Ovary (tissue), 9 donors: ENCODE data around the gene LIX1. TPM values are rescaled to one million over a fixed set of nuclear protein-coding genes. Genes with fewer than 3 reads are reported as not detected.

Experiments used
- DNase-seq, 5 donors: peaks; one replicate each; pipeline ENCODE4 v3.0.0-alpha.2; 2019 to 2020
- H3K27ac ChIP-seq, 2 donors: fragments of 200-600 bp; one replicate each; pipeline versions ENCODE4 v1.5.1 to v1.8.0; 2019 to 2022
- H3K27me3 ChIP-seq: fragments of 200-600 bp; one replicate; pipeline ENCODE4 v1.8.0; 2022
- H3K36me3 ChIP-seq: fragments of 200-600 bp; sonication (generic); one replicate; pipeline ENCODE4 v1.5.1; 2019
- H3K4me1 ChIP-seq: one replicate; pipeline ENCODE4 v1.8.1; 2013; ENCODE audit warnings: mild to moderate bottlenecking, moderate library complexity; ENCODE audit not compliant: insufficient read depth
- H3K4me3 ChIP-seq: fragments of 200-600 bp; sonication (generic); one replicate; pipeline ENCODE4 v1.5.1; 2017
- H3K9me3 ChIP-seq, 2 donors: fragments of 200-600 bp in 1 of 2; sonication (generic) in 1 of 2; one replicate each; pipeline versions ENCODE4 v1.5.1 to v1.8.1; 2013 to 2019; ENCODE audit warnings: mild to moderate bottlenecking in 1 of 2, moderate library complexity in 1 of 2
- EP300 ChIP-seq: sonication (generic); formaldehyde crosslinking; IDR thresholded peaks from one replicate; pipeline ENCODE4 v1.6.1; 2017; ENCODE audit warnings: antibody characterized with exemption
- POLR2A ChIP-seq: fragments of 450-650 bp; IDR thresholded peaks from one replicate; pipeline ENCODE4 v1.6.1; 2017; ENCODE audit warnings: antibody characterized with exemption, mild to moderate bottlenecking, moderate library complexity
- WGBS, 3 donors: extraction: QIAGEN DNeasy Blood & Tissue Kit in 1 of 3; methylation state at CpG; one replicate each; pipeline versions ENCODE4 v1.1.5 to v1.1.7; 2013 to 2017; 5-methylcytosine and 5-hydroxymethylcytosine counted together
- intact Hi-C, 4 donors: fragments of 100-400 bp; cut with DNase I; formaldehyde crosslinking; loops; one replicate each; pipeline versions ENCODE4 v1.11.0 to v1.15.1; 2022 to 2023
- polyA plus RNA-seq, 2 donors: library from polyadenylated mRNA; stranded (reverse); fragments of 200-250 nt in 1 of 2; fragments of 350-450 nt in 1 of 2; fragmentation: Illumina TruSeq in 1 of 2; extraction: RNeasy Lipid Tissue Mini Kit (QIAGEN cat#74804) in 1 of 2; gene quantifications; one replicate each; pipeline ENCODE4 v1.2.3, GENCODE V29; 2013 to 2014
- total RNA-seq, 7 donors: library from RNA; depleted of rRNA in 2 of 7; stranded (reverse); fragments of >200 nt in 2 of 7; fragmentation: NEBNext Ultra II Directional in 3 of 7; extraction: Animal tissue kit (Norgen Biotek cat#: 25700) in 3 of 7; gene quantifications; one replicate each; pipeline versions ENCODE4 v1.1.0 to v1.2.4, GENCODE V29; 2016 to 2023
- TF ChIP-seq, protein P1 (sequence below), 3 donors: fragments of 450-650 bp in 2 of 3; fragments of 200-600 bp in 1 of 3; IDR thresholded peaks; one replicate each; pipeline versions ENCODE4 v1.5.1 to v1.8.0; 2016 to 2022; ENCODE audit warnings: antibody characterized with exemption in 3 of 3, mild to moderate bottlenecking in 1 of 3
- donor health status: DM: no; HTN: no; CAD: no; lungs with moderate emphysema.
- donor health status: DM: no; HTN: no; CAD: no.
- donor health status: Bipolar disorder and iron deficiency.
- donor health status: DM: yes; HTN: yes; CAD: no.
- donor health status: DM: no; HTN: no; CAD: no.
- donor health status: DM: yes; HTN: yes; CAD: no.

LIX1 gene
- total and polyA plus RNA-seq, 9 donors: 0.12 to 0.20 TPM; not detected in 7

DNA sequence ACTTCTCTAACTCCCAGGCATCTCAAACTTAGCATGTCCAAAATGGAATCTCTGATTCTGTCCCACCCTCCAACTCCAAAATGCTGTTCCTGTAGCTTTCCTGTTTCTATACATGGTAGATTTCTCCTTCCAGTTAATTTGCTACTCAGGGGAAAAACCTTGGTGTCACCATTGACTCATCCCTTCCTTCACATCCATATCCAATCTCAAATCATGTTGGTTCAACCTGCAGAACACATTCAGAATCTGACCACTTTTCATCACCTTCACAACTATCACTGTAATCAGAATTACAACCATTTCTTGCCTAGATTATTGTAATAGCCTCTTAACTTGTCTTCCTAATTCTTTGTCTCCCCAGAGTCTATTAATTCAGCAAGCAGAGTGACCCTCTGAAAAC lies 29.8 kb upstream of the LIX1 start:
- H3K27me3 ChIP-seq: no peaks in the 10 kb centered on the region
- no peak for DNase-seq
- H3K27ac ChIP-seq: no peak overlapping the region
- TF ChIP-seq EP300 (no peak), POLR2A (no peak)
- TF ChIP-seq, protein P1, sequence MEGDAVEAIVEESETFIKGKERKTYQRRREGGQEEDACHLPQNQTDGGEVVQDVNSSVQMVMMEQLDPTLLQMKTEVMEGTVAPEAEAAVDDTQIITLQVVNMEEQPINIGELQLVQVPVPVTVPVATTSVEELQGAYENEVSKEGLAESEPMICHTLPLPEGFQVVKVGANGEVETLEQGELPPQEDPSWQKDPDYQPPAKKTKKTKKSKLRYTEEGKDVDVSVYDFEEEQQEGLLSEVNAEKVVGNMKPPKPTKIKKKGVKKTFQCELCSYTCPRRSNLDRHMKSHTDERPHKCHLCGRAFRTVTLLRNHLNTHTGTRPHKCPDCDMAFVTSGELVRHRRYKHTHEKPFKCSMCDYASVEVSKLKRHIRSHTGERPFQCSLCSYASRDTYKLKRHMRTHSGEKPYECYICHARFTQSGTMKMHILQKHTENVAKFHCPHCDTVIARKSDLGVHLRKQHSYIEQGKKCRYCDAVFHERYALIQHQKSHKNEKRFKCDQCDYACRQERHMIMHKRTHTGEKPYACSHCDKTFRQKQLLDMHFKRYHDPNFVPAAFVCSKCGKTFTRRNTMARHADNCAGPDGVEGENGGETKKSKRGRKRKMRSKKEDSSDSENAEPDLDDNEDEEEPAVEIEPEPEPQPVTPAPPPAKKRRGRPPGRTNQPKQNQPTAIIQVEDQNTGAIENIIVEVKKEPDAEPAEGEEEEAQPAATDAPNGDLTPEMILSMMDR (IDR thresholded peaks at IDR 0.05): no peak
- no peaks in the 10 kb centered on the region for H3K36me3 ChIP-seq
- intact Hi-C loops: no loop called here
- no peaks in the 10 kb centered on the region for H3K9me3 ChIP-seq
- H3K4me1 ChIP-seq: no peaks in the 10 kb centered on the region
- H3K4me3 ChIP-seq: no peak overlapping the region

DNA sequence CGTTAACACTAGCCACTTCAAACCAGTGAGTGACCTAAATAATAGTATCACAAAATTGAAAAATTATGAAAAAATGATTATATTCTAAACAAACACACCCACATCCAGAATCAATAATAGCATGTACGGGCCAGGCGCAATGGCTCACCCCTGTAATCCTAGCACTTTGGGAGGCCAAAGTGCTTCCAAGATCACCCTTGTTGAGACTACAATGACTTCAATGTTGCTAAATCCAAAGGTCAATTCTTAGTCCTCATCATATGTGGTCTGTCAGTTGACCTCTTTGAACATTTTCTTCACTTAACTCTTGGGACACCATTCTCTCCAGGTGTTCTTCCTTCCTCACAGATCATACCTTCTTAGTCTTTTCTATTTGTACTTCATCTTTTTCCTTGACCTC lies 29.3 kb upstream of the LIX1 start:
- Histone ChIP-seq H3K27me3 (no peaks in the 10 kb centered on the region), H3K9me3 (no peaks in the 10 kb centered on the region), H3K4me3 (no peak overlapping the region), H3K27ac (no peak overlapping the region), H3K4me1 (no peaks in the 10 kb centered on the region), H3K36me3 (no peaks in the 10 kb centered on the region)
- WGBS, 3 donors: 83 to 89% (median 88%) methylated on average over 3 of the region's 3 CpGs
- intact Hi-C loops: no loop called here
- DNase-seq: no peak
- no peak for TF ChIP-seq EP300
- TF ChIP-seq, protein P1 (IDR thresholded peaks at IDR 0.05): no peak
- no peak for TF ChIP-seq POLR2A

DNA sequence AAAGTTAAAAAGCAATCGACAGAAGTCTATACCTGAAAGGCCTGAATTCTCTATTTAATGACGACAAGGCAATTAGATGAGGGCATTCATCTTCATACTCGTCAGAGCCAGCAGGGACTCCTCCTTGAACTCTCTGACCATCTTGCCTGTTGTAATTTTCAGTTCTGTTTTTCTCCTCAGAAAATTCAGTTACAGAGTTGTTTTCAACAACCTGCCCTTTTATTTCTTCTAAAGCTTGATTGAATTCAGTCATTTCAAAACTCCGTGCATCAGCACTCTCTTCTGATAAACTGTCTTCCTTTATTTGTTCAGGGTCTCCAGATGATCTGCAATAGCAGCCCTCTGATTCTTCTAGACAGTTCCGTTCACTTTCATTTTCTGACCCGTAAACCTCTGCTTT lies 25.0 kb upstream of the LIX1 start:
- TF ChIP-seq POLR2A: no peak
- TF ChIP-seq, protein P1 (IDR thresholded peaks at IDR 0.05): no peak
- no peak for TF ChIP-seq EP300
- Histone ChIP-seq H3K4me3 (no peak overlapping the region), H3K4me1 (no peaks in the 10 kb centered on the region), H3K27me3 (no peaks in the 10 kb centered on the region), H3K27ac (no peak overlapping the region), H3K36me3 (no peaks in the 10 kb centered on the region), H3K9me3 (no peaks in the 10 kb centered on the region)
- DNase-seq: no peak
- WGBS, 3 donors: 49 to 64% (median 55%) methylated on average over 6 of the region's 6 CpGs
- intact Hi-C loops: loop anchor here in 1 of 4 donors (10.0 kb wide), 3 partner anchors 413 to 1523 kb away; partner anchors contain the start of gene RFESD

DNA sequence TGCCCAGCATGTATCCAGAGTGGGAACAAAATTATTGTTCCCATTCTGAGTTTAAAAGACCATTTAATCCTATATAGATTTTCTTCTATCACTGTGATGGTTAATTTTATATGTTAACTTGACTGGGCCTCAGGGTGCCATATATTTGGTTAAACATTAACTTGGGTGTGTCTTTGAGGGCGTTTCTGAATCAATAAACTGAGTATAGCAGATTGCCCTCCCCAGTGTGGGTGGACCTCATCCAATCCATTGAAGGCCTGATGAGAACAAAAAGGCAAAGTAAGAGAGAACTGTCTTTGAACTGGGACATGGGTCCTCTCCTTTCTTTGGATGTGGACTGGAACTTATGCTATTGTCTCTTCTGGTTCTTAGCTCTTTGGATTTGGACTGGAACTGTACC lies 23.3 kb upstream of the LIX1 start:
- WGBS, 3 donors: 42 to 53% (median 48%) methylated on average over 1 of the region's 1 CpG
- intact Hi-C loops: loop anchor here in 1 of 4 donors (10.0 kb wide), 3 partner anchors 411 to 1521 kb away; partner anchors contain the start of gene RFESD
- Histone ChIP-seq H3K4me1 (no peaks in the 10 kb centered on the region), H3K9me3 (no peaks in the 10 kb centered on the region), H3K27ac (no peak overlapping the region), H3K36me3 (no peaks in the 10 kb centered on the region), H3K4me3 (no peak overlapping the region), H3K27me3 (no peaks in the 10 kb centered on the region)
- TF ChIP-seq, protein P1 (IDR thresholded peaks at IDR 0.05): no peak
- TF ChIP-seq EP300 (no peak), POLR2A (no peak)
- DNase-seq: no peak
